H9 (cell line): ENCODE measurements around the gene INSL3. TPM values are rescaled to one million over a fixed set of nuclear protein-coding genes. Genes with fewer than 3 reads are reported as not detected.

ENCODE experiments used
- DNase-seq: peaks from one replicate; pipeline ENCODE4 v3.0.0-alpha.2; 2017
- H2AFZ ChIP-seq: one replicate; pipeline ENCODE4 v1.6.1; 2013; ENCODE audit warnings: mild to moderate bottlenecking, low read length, control low read depth, moderate library complexity
- H2AK5ac ChIP-seq: 2 replicates; pipeline ENCODE4 v1.6.1; 2013; ENCODE audit warnings: low read length, control low read depth, mixed read lengths; ENCODE audit not compliant: insufficient read length
- H2BK120ac ChIP-seq: one replicate; pipeline ENCODE4 v1.6.1; 2013; ENCODE audit warnings: low read depth, mild to moderate bottlenecking, low read length, control low read depth, inconsistent platforms; ENCODE audit not compliant: poor library complexity, severe bottlenecking
- H2BK12ac ChIP-seq: 2 replicates; pipeline ENCODE4 v1.6.1; 2013; ENCODE audit warnings: low read length, control low read depth, mixed read lengths, low read depth; ENCODE audit not compliant: insufficient read length
- H2BK15ac ChIP-seq: 2 replicates; pipeline ENCODE4 v1.6.1; 2013; ENCODE audit warnings: low read depth, low read length, control low read depth
- H2BK20ac ChIP-seq: one replicate; pipeline ENCODE4 v1.6.1; 2013; ENCODE audit warnings: low read depth, mild to moderate bottlenecking, low read length, control low read depth, inconsistent platforms; ENCODE audit not compliant: poor library complexity, severe bottlenecking
- H2BK5ac ChIP-seq: 2 replicates; pipeline ENCODE4 v1.6.1; 2013; ENCODE audit warnings: low read length, control low read depth, mixed read lengths; ENCODE audit not compliant: insufficient read length
- H3K14ac ChIP-seq: 2 replicates; pipeline ENCODE4 v1.6.1; 2013; ENCODE audit warnings: low read length, control low read depth; ENCODE audit not compliant: insufficient read depth
- H3K18ac ChIP-seq: 2 replicates; pipeline ENCODE4 v1.6.1; 2013; ENCODE audit warnings: low read depth, mild to moderate bottlenecking, mixed read lengths, low read length, control low read depth; ENCODE audit not compliant: insufficient read length
- H3K23ac ChIP-seq: 2 replicates; pipeline ENCODE4 v1.6.1; 2013; ENCODE audit warnings: low read length, control low read depth, mixed read lengths, low read depth; ENCODE audit not compliant: insufficient read length
- H3K23me2 ChIP-seq: 2 replicates; pipeline ENCODE4 v1.6.1; 2013; ENCODE audit warnings: low read depth, mild to moderate bottlenecking, mixed read lengths, low read length, control low read depth; ENCODE audit not compliant: insufficient read length, poor library complexity, severe bottlenecking
- H3K27ac ChIP-seq: 2 replicates; pipeline ENCODE4 v1.5.1; 2013; ENCODE audit warnings: low read length, control low read depth, mixed read lengths, low read depth; ENCODE audit not compliant: insufficient read length
- H3K27me3 ChIP-seq: 2 replicates; pipeline ENCODE4 v1.6.1; 2013; ENCODE audit warnings: low read length, control low read depth, inconsistent platforms; ENCODE audit not compliant: insufficient read depth
- H3K4ac ChIP-seq: 2 replicates; pipeline ENCODE4 v1.6.1; 2013; ENCODE audit warnings: low read depth, mild to moderate bottlenecking, control low read depth, inconsistent platforms, low read length, moderate library complexity
- H3K4me1 ChIP-seq: 2 replicates; pipeline ENCODE4 v1.6.1; 2013; ENCODE audit warnings: low read length, control low read depth, inconsistent platforms; ENCODE audit not compliant: insufficient read depth
- H3K4me2 ChIP-seq: 2 replicates; pipeline ENCODE4 v1.6.1; 2013; ENCODE audit warnings: low read length, control low read depth, mixed read lengths; ENCODE audit not compliant: insufficient read length, insufficient read depth
- H3K56ac ChIP-seq: 2 replicates; pipeline ENCODE4 v1.6.1; 2013; ENCODE audit warnings: low read depth, mild to moderate bottlenecking, mixed read lengths, low read length, control low read depth; ENCODE audit not compliant: insufficient read length
- H3K79me1 ChIP-seq: 2 replicates; pipeline ENCODE4 v1.6.1; 2013; ENCODE audit warnings: low read depth, mild to moderate bottlenecking, moderate library complexity, low read length, control low read depth, inconsistent platforms; ENCODE audit not compliant: insufficient read depth, poor library complexity, severe bottlenecking
- H3K79me2 ChIP-seq: 2 replicates; pipeline ENCODE4 v1.6.1; 2013; ENCODE audit warnings: low read length, control low read depth, inconsistent platforms; ENCODE audit not compliant: insufficient read depth
- H3K9ac ChIP-seq: 2 replicates; pipeline ENCODE4 v1.6.1; 2013; ENCODE audit warnings: low read length, control low read depth, mixed read lengths; ENCODE audit not compliant: insufficient read length; ENCODE audit errors: extremely low read depth
- H3K9me3 ChIP-seq: one replicate; pipeline ENCODE4 v1.6.1; 2013; ENCODE audit warnings: low read depth, low read length, inconsistent platforms; ENCODE audit not compliant: control insufficient read depth
- H3T11ph ChIP-seq: one replicate; pipeline ENCODE4 v1.6.1; 2013; ENCODE audit warnings: mild to moderate bottlenecking, low read length, control low read depth, inconsistent platforms
- H4K20me1 ChIP-seq: one replicate; pipeline ENCODE4 v1.6.1; 2013; ENCODE audit not compliant: control insufficient read depth, insufficient read length, insufficient read depth
- H4K5ac ChIP-seq: 2 replicates; pipeline ENCODE4 v1.6.1; 2013; ENCODE audit warnings: low read depth, mild to moderate bottlenecking, mixed read lengths, low read length, control low read depth; ENCODE audit not compliant: insufficient read length
- H4K8ac ChIP-seq: replicated peaks from 2 replicates; pipeline ENCODE4 v1.6.1; 2013; ENCODE audit warnings: low read length, control low read depth, mixed read lengths, low read depth; ENCODE audit not compliant: insufficient read length
- H4K91ac ChIP-seq: 2 replicates; pipeline ENCODE4 v1.6.1; 2013; ENCODE audit warnings: low read depth, mild to moderate bottlenecking, moderate library complexity, mixed read lengths, low read length, control low read depth; ENCODE audit not compliant: insufficient read length
- H3K27ac Mint-ChIP-seq, 3 experiments: 2 replicates in 2 of 3; 3 replicates in 1 of 3; pipeline ENCODE4 v1.8.0; 2020 to 2021; ENCODE audit warnings: mixed read lengths in 3 of 3, mild to moderate bottlenecking in 1 of 3, moderate library complexity in 1 of 3
- H3K27me3 Mint-ChIP-seq: 2 replicates; pipeline ENCODE4 v1.8.0; 2021; ENCODE audit warnings: low read depth, mild to moderate bottlenecking, moderate library complexity, mixed read lengths
- H3K36me3 Mint-ChIP-seq, 3 experiments: 2 replicates in 2 of 3; 3 replicates in 1 of 3; pipeline ENCODE4 v1.8.0; 2020 to 2021; ENCODE audit warnings: low read depth in 3 of 3, mixed read lengths in 3 of 3; ENCODE audit not compliant: insufficient read depth in 1 of 3
- H3K4me1 Mint-ChIP-seq, 2 experiments: 2 replicates each; pipeline ENCODE4 v1.8.0; 2020; ENCODE audit warnings: mixed read lengths in 2 of 2
- H3K4me3 Mint-ChIP-seq, 2 experiments: 2 replicates in 1 of 2; 3 replicates in 1 of 2; pipeline ENCODE4 v1.8.0; 2020 to 2021; ENCODE audit warnings: mild to moderate bottlenecking in 2 of 2, mixed read lengths in 2 of 2, moderate library complexity in 1 of 2
- H3K9me3 Mint-ChIP-seq, 2 experiments: 2 replicates in 1 of 2; 3 replicates in 1 of 2; pipeline ENCODE4 v1.8.0; 2020; ENCODE audit warnings: mild to moderate bottlenecking in 2 of 2, mixed read lengths in 2 of 2, moderate library complexity in 1 of 2
- CTCF ChIP-seq: fragments of 200-600 bp; sonication (generic); conservative IDR thresholded peaks from 3 replicates; pipeline ENCODE4 v1.8.0; 2021; ENCODE audit warnings: antibody characterized with exemption, mild to moderate bottlenecking
- WGBS: extraction: QIAGEN DNeasy Blood & Tissue Kit; methylation state at CpG from one replicate; pipeline ENCODE4 v1.1.7; 2013; ENCODE audit warnings: missing lambda C conversion rate, low lambda C conversion rate, mixed read lengths; ENCODE audit not compliant: insufficient read length; ENCODE audit errors: extremely low coverage; 5-methylcytosine and 5-hydroxymethylcytosine counted together
- total RNA-seq: library from RNA; stranded (reverse); gene quantifications from 2 replicates; pipeline ENCODE4 v1.2.1, GENCODE V29; 2021

Gene INSL3
- total RNA-seq, 1 experiment from 2014 or later = 0.63 TPM

GRCh38 chr19:17775245-17775927 lies 45.9 kb downstream of the INSL3 start:
- Histone ChIP-seq H3K79me2 (no peaks in the 10 kb centered on the region), H4K91ac (no peak overlapping the region), H4K20me1 (no peaks in the 10 kb centered on the region), H3K18ac (no peak overlapping the region), H3K14ac (no peak overlapping the region), H3K79me1 (no peaks in the 10 kb centered on the region), H4K5ac (no peak overlapping the region), H2AK5ac (no peak overlapping the region), H2BK15ac (no peak overlapping the region), H3K27me3 (no peaks in the 10 kb centered on the region), H2BK120ac (no peak overlapping the region), H3T11ph (no peak overlapping the region), H2BK5ac (no peak overlapping the region), H2BK12ac (no peak overlapping the region), H3K9ac (no peak overlapping the region), H2BK20ac (no peak overlapping the region), H3K4ac (no peak overlapping the region), H3K9me3 (no peaks in the 10 kb centered on the region), H3K23ac (no peak overlapping the region), H2AFZ (no peak overlapping the region), H4K8ac (no peak overlapping the region), H3K56ac (no peak overlapping the region), H3K23me2 (peaks cover 13% of the 10 kb centered on the region), H3K27ac (no peak overlapping the region), H3K4me1 (no peaks in the 10 kb centered on the region), H3K4me2 (no peak overlapping the region)
- no CpG with 5 or more reads among the region's 16 CpGs for WGBS
- peak; percentile 79 for TF ChIP-seq CTCF
- H3K9me3 Mint-ChIP-seq = peaks cover 0 to 2% of the 10 kb centered on the region in 2 experiments; a peak in 1 of 5 replicates
- peaks cover 13 to 23% of the 10 kb centered on the region in 2 experiments for H3K4me1 Mint-ChIP-seq
- H3K36me3 Mint-ChIP-seq = peaks cover 2 to 15% (median 8%) of the 10 kb centered on the region in 3 experiments; a peak in 6 of 7 replicates
- no peak overlapping the region for H3K27ac Mint-ChIP-seq
- H3K4me3 Mint-ChIP-seq = no peak overlapping the region
- 0 out of 2 replicates have a peak, but pooled peaks cover 2% of the 10 kb centered on the region for H3K27me3 Mint-ChIP-seq
- peak; percentile 78 for DNase-seq
